Lower lobe of right lung (tissue), 2 donors: ENCODE results near the gene METTL3. TPM values are rescaled to one million over a fixed set of nuclear protein-coding genes. Genes with fewer than 3 reads are reported as not detected.

Experiments
- ATAC-seq, 2 donors: fragments of 200-7000 bp; cut with Tn5 transposase; one replicate each; pipeline ENCODE4 v1.9.1; 2020 to 2022; ENCODE audit warnings: mild to moderate bottlenecking in 2 of 2, moderate library complexity in 2 of 2
- DNase-seq: peaks from one replicate; pipeline ENCODE4 v3.0.0-alpha.2; 2020
- H3K27ac ChIP-seq: fragments of 200-600 bp; one replicate; pipeline ENCODE4 v1.8.0; 2022
- H3K27me3 ChIP-seq: fragments of 200-600 bp; one replicate; pipeline ENCODE4 v1.8.0; 2022; ENCODE audit warnings: low read depth
- H3K36me3 ChIP-seq: fragments of 200-600 bp; one replicate; pipeline ENCODE4 v1.8.0; 2022; ENCODE audit warnings: mild to moderate bottlenecking
- H3K4me1 ChIP-seq: fragments of 200-600 bp; one replicate; pipeline ENCODE4 v1.8.0; 2022
- H3K4me3 ChIP-seq: fragments of 200-600 bp; one replicate; pipeline ENCODE4 v1.8.0; 2022; ENCODE audit warnings: mild to moderate bottlenecking
- H3K9me3 ChIP-seq: fragments of 200-600 bp; one replicate; pipeline ENCODE4 v1.8.0; 2022
- CTCF ChIP-seq: fragments of 200-600 bp; IDR thresholded peaks from one replicate; pipeline ENCODE4 v1.8.0; 2022; ENCODE audit warnings: antibody characterized with exemption, mild to moderate bottlenecking
- intact Hi-C: fragments of 100-400 bp; cut with DNase I; formaldehyde crosslinking; loops from one replicate; pipeline ENCODE4 v1.11.0; 2022
- total RNA-seq: library from RNA; stranded (reverse); fragmentation: NEBNext Ultra II Directional; extraction: Animal tissue kit (Norgen Biotek cat#: 25700); gene quantifications from one replicate; pipeline ENCODE4 v1.2.1, GENCODE V29; 2021
- donor health status: DM: no; HTN: yes; CAD: no; lungs with severe emphysema.

METTL3 gene
- total RNA-seq, 1 donor from 2014 or later = 47.8 TPM

- intact Hi-C loops = no loop called here
- ATAC-seq = no peak
Measured at GRCh38 chr14:21514341-21514740, 3.2 kb upstream of the METTL3 start.

GRCh38 chr14:21509432-21510143 is 1.6 kb downstream of the METTL3 start:
- Histone ChIP-seq H3K4me3 (peak overlapping the region; percentile 83), H3K27ac (no peak overlapping the region), H3K27me3 (no peaks in the 10 kb centered on the region), H3K9me3 (no peaks in the 10 kb centered on the region), H3K4me1 (peaks cover 25% of the 10 kb centered on the region), H3K36me3 (peaks cover 34% of the 10 kb centered on the region)
- DNase-seq (no peak), ATAC-seq (no peak)
- no peak for TF ChIP-seq CTCF
- intact Hi-C loops = no loop called here

More at GRCh38 chr14:21514341-21514740, 3.2 kb upstream of the METTL3 start:
- H3K4me1 ChIP-seq = peaks cover 12% of the 10 kb centered on the region
- H3K27ac ChIP-seq = no peak overlapping the region
- peaks cover under 1% of the 10 kb centered on the region for H3K36me3 ChIP-seq
- no peak for DNase-seq
- no peak for TF ChIP-seq CTCF
- no peak overlapping the region for H3K4me3 ChIP-seq
- no peaks in the 10 kb centered on the region for H3K9me3 ChIP-seq
- H3K27me3 ChIP-seq = no peaks in the 10 kb centered on the region

DNA sequence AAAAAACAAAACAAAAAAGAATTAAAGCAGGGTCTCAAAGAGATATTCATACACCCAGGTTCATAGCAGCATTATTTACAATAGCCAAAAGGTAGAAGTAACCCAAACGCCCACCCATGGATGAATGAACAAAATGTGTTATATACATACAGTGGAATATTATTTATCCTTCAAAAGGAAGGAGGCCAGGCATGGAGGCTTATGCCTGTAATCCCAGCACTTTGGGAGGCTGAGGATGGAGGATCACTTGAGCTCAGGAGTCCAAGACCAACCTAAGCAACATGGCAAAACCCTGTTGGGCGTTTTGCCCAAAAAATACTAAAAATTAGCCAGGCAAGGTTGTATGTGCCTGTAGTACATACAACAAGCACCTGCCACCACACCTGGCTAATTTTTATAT is 4.6 kb downstream of the METTL3 start:
- no peak for TF ChIP-seq CTCF
- Histone ChIP-seq H3K9me3 (no peaks in the 10 kb centered on the region), H3K27me3 (no peaks in the 10 kb centered on the region), H3K36me3 (peaks cover 57% of the 10 kb centered on the region), H3K4me3 (no peak overlapping the region), H3K27ac (no peak overlapping the region), H3K4me1 (peaks cover 25% of the 10 kb centered on the region)
- ATAC-seq (no peak), DNase-seq (no peak)
- intact Hi-C loops = no loop called here

DNA sequence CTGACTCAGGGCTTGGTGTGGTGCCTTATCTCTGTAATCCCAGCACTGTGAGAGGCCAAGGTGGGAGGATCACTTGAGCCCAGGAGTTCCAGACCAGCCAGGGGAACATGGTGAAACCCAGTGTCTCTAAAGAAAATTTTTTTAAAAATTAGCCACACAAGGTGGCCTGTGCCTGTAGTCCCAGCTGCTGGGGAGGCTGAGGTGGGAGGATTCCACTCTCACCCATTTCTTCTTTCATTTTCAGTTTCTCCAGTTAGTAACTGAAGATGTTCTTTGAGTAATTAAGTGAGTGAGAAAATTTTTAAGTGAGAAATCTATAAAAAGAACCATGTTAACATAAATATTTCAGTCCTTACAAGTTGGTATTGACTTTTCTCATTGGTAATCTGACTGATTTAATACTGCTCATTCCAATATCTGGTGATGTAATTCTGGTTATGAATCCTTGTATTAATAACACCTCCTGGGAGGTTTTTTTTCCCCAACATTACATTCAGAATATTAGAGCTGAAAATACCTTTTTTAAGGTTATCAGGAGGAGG is 6.1 kb downstream of the METTL3 start:
- Histone ChIP-seq H3K4me1 (peaks cover 20% of the 10 kb centered on the region), H3K27me3 (no peaks in the 10 kb centered on the region), H3K4me3 (no peak overlapping the region), H3K36me3 (peaks cover 71% of the 10 kb centered on the region), H3K9me3 (no peaks in the 10 kb centered on the region), H3K27ac (no peak overlapping the region)
- intact Hi-C loops = no loop called here
- no peak for TF ChIP-seq CTCF
- ATAC-seq (no peak), DNase-seq (no peak)

DNA sequence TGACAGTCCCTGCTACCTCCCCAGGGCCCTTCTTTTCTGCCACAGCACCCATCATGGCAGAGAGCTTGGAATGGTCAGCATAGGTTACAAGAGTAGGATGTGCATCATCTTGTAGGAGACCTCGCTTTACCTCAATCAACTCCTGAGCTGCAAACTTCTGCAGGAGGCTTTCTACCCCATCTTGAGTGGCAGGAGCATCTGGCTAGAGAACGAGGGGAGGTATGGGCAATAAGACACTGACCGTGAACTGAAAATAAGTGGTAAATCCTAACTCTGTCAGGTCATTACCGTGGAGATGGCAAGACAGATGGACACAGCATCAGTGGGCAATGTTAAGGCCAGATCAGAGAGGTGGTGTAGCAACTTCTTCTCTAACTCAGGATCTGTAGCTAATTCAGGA is 7.8 kb downstream of the METTL3 start:
- no peak for DNase-seq
- Histone ChIP-seq H3K4me3 (no peak overlapping the region), H3K36me3 (peaks cover 79% of the 10 kb centered on the region), H3K4me1 (peaks cover 10% of the 10 kb centered on the region), H3K27ac (no peak overlapping the region), H3K27me3 (no peaks in the 10 kb centered on the region), H3K9me3 (no peaks in the 10 kb centered on the region)
- intact Hi-C loops = no loop called here
- ATAC-seq = no peak
- no peak for TF ChIP-seq CTCF
